ENCODE results near the gene HSF4.

Gene HSF4

DNA sequence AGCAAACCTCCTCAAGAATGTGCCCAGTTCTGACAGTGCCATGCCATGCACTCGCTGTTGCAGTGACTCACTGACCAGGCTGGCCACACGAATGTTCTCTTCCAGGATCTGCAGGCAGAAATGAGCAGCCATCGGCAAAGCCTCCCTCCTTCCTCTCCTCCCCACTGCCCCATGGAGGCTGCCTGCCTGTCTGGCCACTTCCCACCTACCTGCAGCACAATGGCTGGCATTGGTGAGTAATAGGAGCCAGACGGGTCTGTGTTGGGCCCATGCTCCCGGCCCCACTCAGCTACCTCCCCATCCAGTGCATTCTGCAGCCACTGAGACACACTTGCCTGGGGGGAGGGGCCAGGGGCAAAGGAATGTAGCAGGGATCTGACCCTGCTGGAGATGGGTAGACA, 22.0 kb downstream of the HSF4 start:
- H3K4me1 Mint-ChIP-seq = peaks cover 17% of the 10 kb centered on the region
- H3K27me3 Mint-ChIP-seq = no peaks in the 10 kb centered on the region
- no peak for ATAC-seq (replicated peaks; ENCODE audit: extremely low read depth, poor library complexity, severe bottlenecking)
- no peaks in the 10 kb centered on the region for H3K9me3 Mint-ChIP-seq
- H3K27ac Mint-ChIP-seq (ENCODE audit: low read depth) = no peak overlapping the region
- H3K4me3 Mint-ChIP-seq = no peak overlapping the region
- peaks cover 3% of the 10 kb centered on the region for H3K36me3 Mint-ChIP-seq (ENCODE audit: insufficient read depth)
- DNase-seq (ENCODE audit: low spot score in 2 of 2) = no peak

DNA sequence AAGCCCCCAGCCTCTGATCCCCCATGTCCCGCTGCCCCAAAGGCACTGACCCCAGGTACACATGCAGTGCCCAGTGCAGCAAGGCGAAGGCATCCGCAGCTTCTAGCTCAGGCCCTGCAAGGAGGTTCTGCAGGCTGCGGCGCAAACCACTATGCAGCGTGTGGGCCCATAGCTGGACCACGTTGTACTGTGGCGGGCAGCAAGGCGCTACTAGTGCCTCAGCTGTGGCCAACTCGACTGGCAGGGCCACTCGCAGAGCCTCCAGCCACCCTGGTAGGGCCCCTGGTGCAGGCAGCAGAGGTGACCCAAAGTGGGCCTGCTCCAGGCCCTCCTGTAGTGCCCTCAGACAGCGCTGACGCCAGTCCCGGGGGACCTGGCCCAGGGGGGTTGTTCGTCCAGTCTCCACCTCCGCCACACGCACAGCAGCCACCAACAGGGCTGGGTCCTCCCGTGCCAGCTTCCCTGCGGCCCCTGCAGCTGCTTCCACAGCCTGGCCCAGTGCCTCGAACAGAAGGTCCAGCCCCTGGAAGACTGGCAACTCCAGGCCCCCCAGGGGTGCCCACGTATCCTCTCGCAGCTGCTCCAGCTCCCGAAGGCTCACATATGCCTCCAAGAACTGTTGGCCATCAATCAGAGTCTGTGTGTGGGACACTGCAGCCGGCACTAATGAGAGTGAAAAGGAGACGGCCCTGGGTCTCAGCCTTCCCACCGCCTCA, 22.8 kb downstream of the HSF4 start:
- no peak overlapping the region for H3K4me3 Mint-ChIP-seq
- ATAC-seq (replicated peaks; ENCODE audit: extremely low read depth, poor library complexity, severe bottlenecking) = no peak
- H3K4me1 Mint-ChIP-seq = peaks cover 22% of the 10 kb centered on the region
- H3K27ac Mint-ChIP-seq (ENCODE audit: low read depth) = no peak overlapping the region
- H3K27me3 Mint-ChIP-seq = no peaks in the 10 kb centered on the region
- peaks cover 6% of the 10 kb centered on the region for H3K36me3 Mint-ChIP-seq (ENCODE audit: insufficient read depth)
- DNase-seq (ENCODE audit: low spot score in 2 of 2) = no peak
- no peaks in the 10 kb centered on the region for H3K9me3 Mint-ChIP-seq

DNA sequence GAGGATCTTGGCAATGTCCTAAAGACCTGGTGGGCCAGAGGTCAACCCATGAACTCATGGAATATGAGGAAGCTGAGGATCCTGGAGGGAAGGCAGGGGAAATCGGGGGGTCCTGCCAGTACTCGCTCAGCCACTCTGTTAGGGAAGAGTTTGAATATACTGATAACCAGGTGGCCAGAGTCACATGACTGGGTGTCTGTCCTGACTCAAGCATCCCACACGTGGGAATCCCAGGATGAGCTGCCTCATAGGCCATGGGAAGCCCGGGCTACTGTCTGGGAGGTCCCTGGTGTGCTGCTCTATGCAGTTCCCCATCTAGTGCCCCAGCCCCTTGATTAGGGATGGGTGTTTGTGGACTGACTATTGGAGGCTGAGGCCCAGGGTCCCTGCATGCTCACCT, 23.8 kb downstream of the HSF4 start:
- H3K27me3 Mint-ChIP-seq = no peaks in the 10 kb centered on the region
- no peaks in the 10 kb centered on the region for H3K9me3 Mint-ChIP-seq

DNA sequence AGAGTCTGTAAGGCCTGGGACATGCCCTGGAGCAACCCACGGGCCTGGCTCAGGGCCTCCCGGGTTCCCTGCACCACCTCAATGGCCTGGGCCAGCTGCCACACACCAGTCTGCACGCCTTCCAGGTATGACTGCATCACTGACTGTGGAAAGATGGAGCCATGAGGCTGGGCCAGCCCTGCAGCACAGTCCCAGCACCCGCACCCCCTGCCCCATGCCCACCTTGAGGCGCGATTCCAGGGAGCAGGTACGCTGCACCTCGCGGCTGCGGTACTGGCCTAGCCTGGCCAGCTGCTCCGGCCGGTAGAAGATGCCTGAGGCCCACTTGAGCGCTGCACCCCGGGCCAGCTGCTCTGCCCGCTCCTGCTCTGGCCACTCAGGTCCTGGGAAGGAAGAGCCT, 24.3 kb downstream of the HSF4 start:
- H3K4me3 Mint-ChIP-seq = no peak overlapping the region
- no peaks in the 10 kb centered on the region for H3K9me3 Mint-ChIP-seq
- H3K4me1 Mint-ChIP-seq = peaks cover 37% of the 10 kb centered on the region
- H3K36me3 Mint-ChIP-seq (ENCODE audit: insufficient read depth) = peaks cover 6% of the 10 kb centered on the region
- no peaks in the 10 kb centered on the region for H3K27me3 Mint-ChIP-seq
- DNase-seq (ENCODE audit: low spot score in 2 of 2) = no peak
- no peak for ATAC-seq (replicated peaks; ENCODE audit: extremely low read depth, poor library complexity, severe bottlenecking)
- no peak overlapping the region for H3K27ac Mint-ChIP-seq (ENCODE audit: low read depth)

More for the DNA sequence above, 23.8 kb downstream of the HSF4 start:
- peaks cover 32% of the 10 kb centered on the region for H3K4me1 Mint-ChIP-seq
- H3K27ac Mint-ChIP-seq (ENCODE audit: low read depth) = no peak overlapping the region
- no peak for DNase-seq (ENCODE audit: low spot score in 2 of 2)
- no peak for ATAC-seq (replicated peaks; ENCODE audit: extremely low read depth, poor library complexity, severe bottlenecking)
- H3K4me3 Mint-ChIP-seq = no peak overlapping the region
- H3K36me3 Mint-ChIP-seq (ENCODE audit: insufficient read depth) = peaks cover 6% of the 10 kb centered on the region

DNA sequence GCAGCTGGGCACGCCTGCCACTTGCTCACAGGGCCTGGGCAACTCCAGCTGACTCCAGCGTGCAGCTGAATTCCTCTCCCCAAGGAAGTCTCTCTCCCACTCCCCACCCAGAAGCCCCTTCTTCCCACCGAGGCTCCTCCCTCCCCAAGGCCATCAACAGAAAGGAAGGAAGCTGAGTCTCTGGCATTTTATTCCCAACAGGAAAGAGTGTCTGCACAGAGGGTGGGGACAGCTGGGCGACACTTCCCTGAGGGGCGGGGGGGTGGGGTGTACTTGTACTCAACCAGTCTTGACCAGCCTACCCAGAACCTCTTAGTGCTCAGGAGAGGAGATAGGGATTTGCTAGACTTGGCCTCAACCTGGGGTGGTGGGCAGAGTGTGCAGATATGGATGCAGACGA, 25.5 kb downstream of the HSF4 start, which contains the start of gene EXOC3L1:
EXOC3L1 (minus strand) TSS at position 96 of the 400 bp plus-strand sequence. CDS start 460 bp downstream, outside the sequence.
- Mint-ChIP-seq H3K27ac (ENCODE audit: low read depth) (no peak within 1 kb of the TSS), H3K27me3 (no peaks in the 10 kb centered on the region), H3K9me3 (no peaks in the 10 kb centered on the region), H3K36me3 (ENCODE audit: insufficient read depth) (peaks cover 6% of the 10 kb centered on the region), H3K4me3 (peak within 1 kb of the TSS; percentile 89), H3K4me1 (peaks cover 38% of the 10 kb centered on the region)
- DNase-seq (ENCODE audit: low spot score in 2 of 2) (no peak), ATAC-seq (replicated peaks; ENCODE audit: extremely low read depth, poor library complexity, severe bottlenecking) (no peak)

DNA sequence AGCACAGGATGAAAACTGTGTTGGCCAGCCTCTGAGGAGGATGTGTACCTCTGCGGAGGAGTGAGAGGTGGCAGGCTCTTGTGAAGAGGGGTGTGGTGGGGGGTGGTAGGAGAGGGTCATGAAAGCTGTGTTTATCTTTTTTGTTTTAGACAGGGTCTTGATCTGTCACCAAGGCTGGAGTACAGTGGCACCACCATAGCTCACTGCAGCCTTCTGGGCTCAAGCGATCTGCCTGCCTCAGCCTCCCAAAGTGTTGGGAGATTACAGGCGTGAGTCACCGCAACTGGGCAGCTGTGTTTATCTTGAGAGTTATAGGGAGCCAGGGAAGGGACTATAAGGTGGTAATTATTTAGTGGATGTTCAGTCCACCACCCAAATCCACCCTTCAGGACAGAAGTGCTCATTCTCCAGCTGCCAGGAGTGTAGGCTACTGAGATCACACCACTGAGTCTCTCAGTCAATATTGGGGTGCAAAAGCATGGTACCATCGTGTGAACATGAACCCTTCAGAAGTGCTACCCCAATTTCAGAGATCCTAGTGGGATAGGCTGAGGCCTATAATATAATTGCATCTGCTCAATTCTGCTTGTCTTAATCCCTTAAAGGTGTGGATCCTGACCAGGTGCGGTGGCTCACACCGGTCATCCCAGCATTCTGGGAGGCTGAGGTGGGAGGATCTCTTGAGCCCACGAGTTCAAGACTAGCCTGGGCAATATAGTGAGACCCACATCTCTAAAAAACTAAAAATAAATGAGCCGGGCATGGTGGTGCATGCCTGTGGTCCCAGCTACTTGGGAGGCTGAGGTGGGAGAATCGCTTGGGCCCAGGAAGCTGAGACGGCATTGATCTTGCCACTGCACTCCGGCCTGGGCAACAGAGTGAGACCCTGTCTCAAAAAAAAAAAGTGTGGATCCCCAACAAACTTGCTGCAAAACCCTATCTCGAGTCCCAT, 26.2 kb downstream of the HSF4 start:
- Mint-ChIP-seq H3K27me3 (no peaks in the 10 kb centered on the region), H3K9me3 (no peaks in the 10 kb centered on the region), H3K4me3 (peak overlapping the region; percentile 89), H3K4me1 (peaks cover 35% of the 10 kb centered on the region), H3K36me3 (ENCODE audit: insufficient read depth) (peaks cover 5% of the 10 kb centered on the region), H3K27ac (ENCODE audit: low read depth) (peak overlapping the region; percentile 64)
- DNase-seq (ENCODE audit: low spot score in 2 of 2) (no peak), ATAC-seq (replicated peaks; ENCODE audit: extremely low read depth, poor library complexity, severe bottlenecking) (no peak)

DNA sequence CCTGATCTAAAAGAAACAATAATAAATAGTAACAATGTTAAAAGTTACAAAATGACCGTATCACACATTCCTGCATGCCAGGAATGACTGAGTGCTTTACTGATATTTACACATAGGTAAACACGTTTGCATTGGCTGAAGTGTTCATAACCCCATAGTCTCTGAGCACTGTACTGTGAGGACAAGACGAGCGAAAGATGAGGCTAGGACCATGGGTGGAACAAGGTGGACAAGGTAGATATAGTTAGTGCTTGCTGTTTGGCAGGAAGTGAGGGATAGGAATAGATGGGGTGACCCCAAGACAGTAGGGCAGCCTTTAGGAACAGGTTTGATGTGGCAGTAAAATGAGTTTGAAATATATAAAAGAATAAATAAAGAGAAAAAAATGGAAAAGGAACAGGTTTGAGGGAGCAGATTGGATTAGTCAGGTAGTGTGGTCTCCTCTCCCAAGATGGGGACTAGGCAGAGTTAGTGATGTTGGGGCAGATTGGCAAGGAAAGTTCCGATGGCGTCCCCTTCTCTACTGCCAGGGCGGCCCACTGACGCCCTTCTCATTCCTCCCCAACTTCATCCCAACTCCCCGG, 27.0 kb downstream of the HSF4 start:
- Mint-ChIP-seq H3K27ac (ENCODE audit: low read depth) (peak overlapping the region; percentile 64), H3K27me3 (no peaks in the 10 kb centered on the region), H3K9me3 (no peaks in the 10 kb centered on the region), H3K4me1 (peaks cover 43% of the 10 kb centered on the region), H3K4me3 (peak overlapping the region; percentile 89), H3K36me3 (ENCODE audit: insufficient read depth) (peaks cover 7% of the 10 kb centered on the region)
- DNase-seq (ENCODE audit: low spot score in 2 of 2) (no peak), ATAC-seq (replicated peaks; ENCODE audit: extremely low read depth, poor library complexity, severe bottlenecking) (no peak)

DNA sequence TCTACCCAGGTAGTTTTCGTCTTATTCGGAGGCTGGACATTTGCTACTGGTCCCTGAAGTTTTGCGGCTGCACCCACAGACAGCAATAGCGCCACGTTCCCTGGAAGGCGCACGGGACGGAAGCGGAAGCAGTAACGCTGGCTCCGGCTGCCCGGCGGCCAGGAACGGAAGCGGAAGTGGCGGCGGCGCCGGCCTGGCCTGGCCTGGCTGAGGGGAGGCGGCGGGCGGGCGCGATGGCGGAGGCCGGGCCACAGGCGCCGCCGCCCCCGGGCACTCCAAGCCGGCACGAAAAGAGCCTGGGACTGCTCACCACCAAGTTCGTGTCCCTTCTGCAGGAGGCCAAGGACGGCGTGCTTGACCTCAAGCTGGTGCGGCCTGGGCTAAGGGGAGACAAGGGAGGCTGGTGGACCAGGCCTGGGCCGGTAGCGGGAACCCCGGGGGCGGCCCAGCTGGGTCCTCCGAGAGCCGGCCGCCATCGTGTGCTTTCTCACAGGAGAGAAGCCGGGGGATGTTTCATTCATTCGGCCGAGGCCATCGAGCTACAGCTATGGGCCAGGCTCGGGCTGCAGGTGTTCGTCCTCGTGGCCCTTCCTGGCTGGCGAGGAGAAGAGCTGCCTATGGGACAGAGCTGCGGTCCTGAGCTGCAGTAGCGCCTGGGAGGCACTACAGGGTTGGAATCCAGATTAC, 27.6 kb downstream of the HSF4 start, which contains the start of gene E2F4:
E2F4 (plus strand) TSS at position 161 of the 687 bp plus-strand sequence; CDS start at position 234, 73 bp downstream.
- H3K4me1 Mint-ChIP-seq = peaks cover 49% of the 10 kb centered on the region
- H3K9me3 Mint-ChIP-seq = no peaks in the 10 kb centered on the region
- H3K27ac Mint-ChIP-seq (ENCODE audit: low read depth) = peak within 1 kb of the TSS; percentile 64
- H3K4me3 Mint-ChIP-seq = peak within 1 kb of the TSS; percentile 89
- no peaks in the 10 kb centered on the region for H3K27me3 Mint-ChIP-seq
- ATAC-seq (replicated peaks; ENCODE audit: extremely low read depth, poor library complexity, severe bottlenecking) (peak; percentile 96), DNase-seq (ENCODE audit: low spot score in 2 of 2) (peak; percentile 71 to 75)
- H3K36me3 Mint-ChIP-seq (ENCODE audit: insufficient read depth) = peaks cover 7% of the 10 kb centered on the region

DNA sequence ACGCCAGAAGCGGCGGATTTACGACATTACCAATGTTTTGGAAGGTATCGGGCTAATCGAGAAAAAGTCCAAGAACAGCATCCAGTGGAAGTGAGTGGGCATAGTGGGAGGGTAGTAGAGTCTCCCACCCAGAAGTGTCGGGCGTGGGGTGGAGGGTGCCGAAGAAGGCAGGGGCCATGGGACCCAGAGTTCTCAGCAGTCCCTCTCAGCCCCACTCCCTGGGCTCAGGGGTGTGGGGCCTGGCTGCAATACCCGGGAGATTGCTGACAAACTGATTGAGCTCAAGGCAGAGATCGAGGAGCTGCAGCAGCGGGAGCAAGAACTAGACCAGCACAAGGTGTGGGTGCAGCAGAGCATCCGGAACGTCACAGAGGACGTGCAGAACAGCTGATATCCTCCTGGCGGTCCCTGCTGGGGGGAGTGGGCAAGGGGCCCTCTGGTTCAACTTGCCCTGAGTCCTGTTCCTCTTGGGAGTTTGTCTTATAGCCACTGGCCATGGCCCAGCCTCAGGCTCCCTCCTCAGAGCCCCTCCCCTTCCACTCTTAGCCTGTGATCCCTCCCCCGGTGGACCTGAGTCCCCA, 28.3 kb downstream of the HSF4 start:
- peak overlapping the region; percentile 64 for H3K27ac Mint-ChIP-seq (ENCODE audit: low read depth)
- DNase-seq (ENCODE audit: low spot score in 2 of 2) (no peak), ATAC-seq (replicated peaks; ENCODE audit: extremely low read depth, poor library complexity, severe bottlenecking) (peak; percentile 44)
- H3K9me3 Mint-ChIP-seq = no peaks in the 10 kb centered on the region
- no peaks in the 10 kb centered on the region for H3K27me3 Mint-ChIP-seq
- peaks cover 7% of the 10 kb centered on the region for H3K36me3 Mint-ChIP-seq (ENCODE audit: insufficient read depth)
- peak overlapping the region; percentile 89 for H3K4me3 Mint-ChIP-seq
- H3K4me1 Mint-ChIP-seq = peaks cover 49% of the 10 kb centered on the region

DNA sequence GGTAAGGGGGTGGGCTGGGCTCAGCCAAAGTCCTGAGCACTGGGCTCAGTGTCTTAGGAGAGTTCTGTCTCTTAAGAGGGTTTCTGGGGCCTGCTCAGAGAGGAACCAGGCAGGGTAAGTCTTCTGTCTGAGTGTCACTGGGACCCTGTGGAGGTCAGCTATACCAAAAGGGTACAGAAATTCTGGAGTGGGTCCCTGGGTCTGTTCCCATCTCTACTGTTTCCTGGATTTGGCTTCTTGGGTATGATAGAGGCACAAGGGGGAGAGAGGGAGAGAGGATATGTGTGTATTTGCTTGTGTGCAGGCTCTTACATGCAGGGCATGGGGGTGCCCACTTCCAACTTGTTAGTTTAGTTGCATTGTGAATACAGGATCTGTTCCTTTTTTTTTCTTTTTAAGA, 29.0 kb downstream of the HSF4 start:
- peak overlapping the region; percentile 89 for H3K4me3 Mint-ChIP-seq
- H3K27me3 Mint-ChIP-seq = no peaks in the 10 kb centered on the region
- peaks cover 12% of the 10 kb centered on the region for H3K36me3 Mint-ChIP-seq (ENCODE audit: insufficient read depth)
- H3K27ac Mint-ChIP-seq (ENCODE audit: low read depth) = peak overlapping the region; percentile 64
- ATAC-seq (replicated peaks; ENCODE audit: extremely low read depth, poor library complexity, severe bottlenecking) (no peak), DNase-seq (ENCODE audit: low spot score in 2 of 2) (no peak)
- H3K4me1 Mint-ChIP-seq = peaks cover 54% of the 10 kb centered on the region
- no peaks in the 10 kb centered on the region for H3K9me3 Mint-ChIP-seq

DNA sequence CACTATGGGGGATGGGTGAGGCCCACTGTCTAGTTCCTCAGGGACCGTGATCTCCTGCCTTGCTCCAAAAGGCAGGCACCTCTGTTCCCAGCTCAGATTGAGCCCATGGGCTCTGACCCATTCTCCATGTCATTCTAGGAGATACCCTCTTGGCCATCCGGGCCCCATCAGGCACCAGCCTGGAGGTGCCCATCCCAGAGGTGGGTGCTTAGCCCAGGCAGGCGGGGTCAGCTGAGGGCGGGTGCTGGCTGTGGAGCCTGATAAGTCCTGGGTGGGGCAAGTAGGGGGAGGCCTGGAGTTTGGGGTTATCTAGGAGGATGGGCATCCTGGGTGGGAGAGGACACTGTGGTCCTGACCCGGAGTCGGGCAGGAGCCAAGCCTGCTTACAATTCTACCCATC, 29.7 kb downstream of the HSF4 start:
- no peak for ATAC-seq (replicated peaks; ENCODE audit: extremely low read depth, poor library complexity, severe bottlenecking)
- H3K36me3 Mint-ChIP-seq (ENCODE audit: insufficient read depth) = peaks cover 12% of the 10 kb centered on the region
- H3K4me3 Mint-ChIP-seq = peak overlapping the region; percentile 89
- H3K9me3 Mint-ChIP-seq = no peaks in the 10 kb centered on the region
- no peak for DNase-seq (ENCODE audit: low spot score in 2 of 2)
- peaks cover 55% of the 10 kb centered on the region for H3K4me1 Mint-ChIP-seq
- H3K27ac Mint-ChIP-seq (ENCODE audit: low read depth) = peak overlapping the region; percentile 64
- H3K27me3 Mint-ChIP-seq = no peaks in the 10 kb centered on the region

DNA sequence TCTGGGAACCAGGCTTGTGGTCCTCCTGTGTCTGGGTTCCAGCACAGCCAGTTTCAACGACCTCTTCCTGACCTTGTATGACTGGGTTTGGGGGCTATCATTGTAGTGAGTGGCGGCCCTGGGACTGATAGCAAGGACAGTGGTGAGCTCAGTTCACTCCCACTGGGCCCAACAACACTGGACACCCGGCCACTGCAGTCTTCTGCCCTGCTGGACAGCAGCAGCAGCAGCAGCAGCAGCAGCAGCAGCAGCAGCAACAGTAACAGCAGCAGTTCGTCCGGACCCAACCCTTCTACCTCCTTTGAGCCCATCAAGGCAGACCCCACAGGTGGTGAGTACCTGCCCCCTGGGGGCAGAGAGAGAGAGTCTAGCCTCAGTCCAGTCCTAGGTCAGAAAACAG, 31.1 kb downstream of the HSF4 start:
- ATAC-seq (replicated peaks; ENCODE audit: extremely low read depth, poor library complexity, severe bottlenecking) (no peak), DNase-seq (ENCODE audit: low spot score in 2 of 2) (no peak)
- Mint-ChIP-seq H3K4me3 (no peak overlapping the region), H3K4me1 (peaks cover 62% of the 10 kb centered on the region), H3K27me3 (no peaks in the 10 kb centered on the region), H3K36me3 (ENCODE audit: insufficient read depth) (peaks cover 15% of the 10 kb centered on the region), H3K27ac (ENCODE audit: low read depth) (no peak overlapping the region), H3K9me3 (no peaks in the 10 kb centered on the region)

Data from central memory CD8-positive, alpha-beta T cell (primary cell).